ENCODE measurements around the gene MAFF. TPM values are rescaled to one million over a fixed set of nuclear protein-coding genes. Genes with fewer than 3 reads are reported as not detected.

Gene MAFF
- total and polyA plus RNA-seq, 9 of the 15 experiments (the other 6 are each of a cell fraction or from before 2014, with no cell fraction given): 0.51 to 8.0 (median 5.4) TPM

- TF ChIP-seq SFPQ (IDR thresholded peaks at IDR 0.05; ENCODE audit: low read depth, low read length): no peak
- TF ChIP-seq SMARCE1 (IDR thresholded peaks at IDR 0.05): no peak
- no peak for TF ChIP-seq ZNF143 (CRISPR knock-in tag; IDR thresholded peaks at IDR 0.05)
- TF ChIP-seq ATF1 (CRISPR knock-in tag; IDR thresholded peaks at IDR 0.05): no peak
- TF ChIP-seq ATF1 (tag; IDR thresholded peaks at IDR 0.05): no peak
- TF ChIP-seq ZSCAN32 (CRISPR knock-in tag; IDR thresholded peaks at IDR 0.05): no peak
- TF ChIP-seq NFYB (IDR thresholded peaks at IDR 0.05; ENCODE audit: extremely low read depth, insufficient read length): no peak
Observed at GRCh38 chr22:38203855-38204514, 2.2 kb downstream of the MAFF start (continued).

GRCh38 chr22:38204784-38205183, 3.0 kb downstream of the MAFF start:
- no peak overlapping the region for H3K4me2 ChIP-seq (ENCODE audit: insufficient read depth, low read length)
- DNase-seq (ENCODE audit: extremely low read depth in 1 of 4, low spot score in 3 of 4) (no peak), FAIRE-seq (no peak), ATAC-seq (no peak)
- no peak overlapping the region for H3K27ac ChIP-seq (ENCODE audit: extremely low read depth, low read depth, low read length)
- H3K4me3 ChIP-seq: no peak overlapping the region
- no TSS peak for BruUV-seq (replicated peaks)
- H3K9me1 ChIP-seq (ENCODE audit: control insufficient read depth, insufficient read depth, low read length): no peaks in the 10 kb centered on the region
- WGBS (ENCODE audit: insufficient coverage, low coverage, missing lambda C conversion rate): 70% methylated on average over 6 of the region's 7 CpGs
- H3K79me2 ChIP-seq (ENCODE audit: control insufficient read depth, insufficient read depth, low read length): peaks cover 43% of the 10 kb centered on the region
- no peak overlapping the region for H3K9ac ChIP-seq (ENCODE audit: insufficient read depth in 1 of 2, low read depth in 2 of 2, low read length in 2 of 2)
- H2AFZ ChIP-seq (ENCODE audit: low read depth, low read length): no peak overlapping the region
- peaks cover 18% of the 10 kb centered on the region; the same call in 1 of the 2 replicates for H4K20me1 ChIP-seq (replicated peaks; ENCODE audit: control insufficient read depth, insufficient read depth, low read length)
- H3K36me3 ChIP-seq (ENCODE audit: control insufficient read depth, insufficient read depth, low read length): peaks cover 3% of the 10 kb centered on the region; the same call in 1 of the 3 replicates
- in situ Hi-C loops (cut with MboI): no loop called here
- H3K9me3 ChIP-seq (replicated peaks; ENCODE audit: control insufficient read depth, insufficient read depth, low read depth, low read length): no peaks in the 10 kb centered on the region
- POLR2A ChIA-PET: interaction anchor here (0.8 to 4.9 kb wide), 8 partner anchors 8 to 109 kb away, joined by 3 to 44 read pairs (median 4); no protein-coding TSS in a partner anchor
- peaks cover 4 to 22% of the 10 kb centered on the region in 2 experiments; a peak in 3 of 5 replicates for H3K4me1 ChIP-seq (replicated peaks in 1 of 2; ENCODE audit: control insufficient read depth in 2 of 2, insufficient read depth in 2 of 2, low read length in 2 of 2)
- H3K27me3 ChIP-seq (ENCODE audit: control insufficient read depth in 2 of 2, insufficient read depth in 2 of 2, low read length in 2 of 2): no peaks in the 10 kb centered on the region
- intact Hi-C loops (cut with micrococcal nuclease): loop anchor here (10.0 kb wide), 1 partner anchor 90 kb away; the partner anchor contains the start of gene BAIAP2L2
- CTCF ChIA-PET (ENCODE audit: low intra/inter-chr PET ratio): no interaction called here
- TF ChIP-seq SPI1 (IDR thresholded peaks at IDR 0.05; ENCODE audit: borderline replicate concordance, low read depth, low read length) (0 out of 2 replicates have a peak, but pooled peaks have one; percentile 15), ZFP36 (IDR thresholded peaks at IDR 0.05; ENCODE audit: low read depth, low read length, partially characterized antibody) (peak; percentile 73), JUN (IDR thresholded peaks at IDR 0.05; ENCODE audit: borderline replicate concordance, low read depth, low read length) (no peak), JUN (CRISPR knock-in tag; IDR thresholded peaks at IDR 0.05; ENCODE audit: borderline replicate concordance) (no peak), MBD1 (CRISPR knock-in tag; IDR thresholded peaks at IDR 0.05) (no peak), ZMIZ1 (IDR thresholded peaks at IDR 0.05; ENCODE audit: low read depth in 2 of 2, low read length in 2 of 2) (no peak)
